ENCODE results near the gene RNF112. TPM values are rescaled to one million over a fixed set of nuclear protein-coding genes. Genes with fewer than 3 reads are reported as not detected.

The RNF112 gene
- total RNA-seq, result 3.0 and 4.3 TPM in 2 replicates

DNA sequence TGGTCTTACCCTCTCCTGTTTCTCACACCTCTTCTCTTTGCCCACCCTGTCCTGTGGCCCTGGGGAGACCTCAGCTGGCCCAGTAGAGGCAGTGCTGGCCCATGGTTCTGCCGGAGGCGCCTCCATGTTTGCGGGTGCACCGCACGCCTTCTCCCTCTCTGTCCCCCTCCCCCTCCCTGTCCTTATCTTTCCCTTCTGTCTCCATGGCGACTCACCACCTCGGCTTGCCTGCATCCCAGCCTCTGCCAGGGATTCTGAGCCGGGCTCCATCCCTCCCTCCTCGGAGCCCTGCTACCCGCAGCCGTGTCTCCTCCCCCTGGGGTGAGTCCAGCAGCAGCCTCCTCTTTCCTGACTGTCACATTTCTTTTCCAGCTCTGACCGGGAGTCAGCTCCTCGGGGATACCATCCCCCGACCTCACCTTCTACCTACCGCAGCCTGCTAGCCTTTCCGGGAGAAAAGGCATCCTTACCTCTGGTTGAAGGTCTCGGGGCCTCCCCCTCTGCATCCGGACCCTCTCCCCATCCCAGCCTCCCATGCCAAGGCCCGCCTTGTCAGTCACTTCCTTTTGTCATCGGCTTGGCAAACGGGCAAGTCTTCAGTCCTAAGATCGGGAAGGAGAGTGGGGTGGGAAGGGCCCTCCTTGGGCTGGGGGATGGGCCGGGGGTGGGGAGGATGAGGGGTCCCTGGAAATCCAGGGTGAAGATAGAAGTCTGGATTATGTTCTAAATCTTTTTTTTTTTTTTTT, at the start of gene RNF112:
Gene RNF112, plus strand, starts transcription at position 358 of the 746 bp plus-strand sequence. Its CDS starts 177 bp downstream, at position 535.

GRCh38 chr17:19362277-19363113, 48.5 kb upstream of the RNF112 start, which contains the start of gene B9D1:
Gene B9D1 (minus strand): TSS chr17:19362723. CDS start chr17:19362569, 154 bp downstream.

DNA sequence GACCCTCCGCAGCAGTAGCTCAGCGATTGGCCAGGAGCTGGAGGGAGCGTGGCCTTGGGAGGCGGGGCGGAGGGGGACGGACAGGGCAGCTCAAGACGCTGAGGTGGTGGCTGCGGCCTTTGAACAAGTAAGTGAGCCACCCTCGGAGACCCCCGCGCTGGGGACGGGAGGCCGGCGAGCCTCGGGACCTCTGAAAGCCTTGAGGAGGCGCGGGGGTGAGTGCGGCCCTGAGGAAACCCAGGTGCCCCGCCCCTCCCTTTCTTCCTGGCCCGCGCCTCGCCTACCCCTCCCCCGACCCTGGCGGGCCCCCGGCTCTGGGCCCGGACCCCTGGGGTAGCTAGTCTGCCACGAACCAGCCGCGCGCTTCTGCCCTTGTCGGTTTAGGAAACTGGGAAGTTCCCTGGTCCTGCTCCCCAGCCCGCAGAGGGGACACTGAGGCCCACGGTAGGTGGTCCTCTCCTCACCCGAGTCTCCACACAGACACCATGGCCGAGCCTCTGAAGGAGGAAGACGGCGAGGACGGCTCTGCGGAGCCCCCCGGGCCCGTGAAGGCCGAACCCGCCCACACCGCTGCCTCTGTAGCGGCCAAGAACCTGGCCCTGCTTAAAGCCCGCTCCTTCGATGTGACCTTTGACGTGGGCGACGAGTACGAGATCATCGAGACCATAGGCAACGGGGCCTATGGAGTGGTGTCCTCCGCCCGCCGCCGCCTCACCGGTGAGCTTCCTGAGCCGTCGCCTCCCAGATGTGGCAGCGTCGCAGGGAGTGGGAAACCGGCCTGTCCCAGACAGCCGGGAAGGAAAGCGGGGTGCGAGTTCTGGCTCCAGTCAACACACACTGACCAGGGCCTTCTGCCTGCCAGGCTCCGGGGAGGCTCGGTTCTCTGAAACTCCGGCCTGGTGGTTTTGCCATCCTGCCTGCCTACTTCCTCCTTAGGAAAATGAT, 32.3 kb upstream of the RNF112 start, which contains the start of gene MAPK7:
Gene MAPK7, plus strand, starts transcription at position 83 of the 945 bp plus-strand sequence. Its CDS starts 403 bp downstream, at position 486.

DNA sequence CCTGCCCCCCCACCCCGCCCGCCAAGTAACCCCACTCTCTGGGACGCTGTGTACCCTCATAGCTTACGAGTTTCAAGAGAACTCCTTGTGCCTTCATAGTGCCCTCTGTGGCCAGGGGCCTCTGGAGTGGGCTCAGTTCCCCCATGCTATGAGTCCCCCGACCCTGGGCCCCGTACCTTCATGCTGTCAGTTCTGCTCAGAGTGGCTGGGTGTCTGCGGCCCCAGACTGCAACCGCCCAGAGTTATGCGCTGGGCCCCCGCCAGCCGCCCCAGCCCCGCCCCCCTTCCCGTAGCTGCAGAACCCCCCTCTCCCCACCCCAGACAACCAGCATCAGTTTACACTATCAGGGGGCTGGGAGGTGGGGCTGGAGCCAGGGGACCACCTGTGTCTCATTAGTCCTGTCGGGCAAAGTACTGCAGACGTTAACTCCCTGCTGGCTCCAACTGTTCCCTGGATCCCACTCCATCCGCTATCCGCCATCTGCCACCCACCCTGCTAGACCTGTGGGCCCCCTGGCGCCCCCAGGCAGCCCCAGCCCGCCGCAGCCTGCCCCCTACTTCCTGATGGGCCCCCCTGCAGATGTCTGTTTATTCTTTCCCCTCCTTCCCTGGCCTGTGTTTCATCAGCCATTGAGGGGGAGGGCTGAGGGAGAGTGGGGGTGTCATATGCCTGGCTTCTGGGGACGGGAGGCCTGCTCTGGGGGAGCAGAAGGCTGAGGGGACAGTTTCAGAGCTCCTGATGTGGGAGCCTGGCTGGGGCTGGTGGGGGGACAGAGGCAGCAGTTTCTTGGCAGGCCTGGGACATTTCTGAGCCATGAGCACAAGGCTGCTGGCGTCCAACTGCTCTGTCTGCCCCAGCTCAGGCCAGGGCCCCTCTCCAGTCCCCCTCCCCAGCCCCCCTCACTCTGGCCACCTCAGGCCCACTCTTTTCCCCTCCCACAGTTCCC, 23.8 kb upstream of the RNF112 start, which contains the start of gene MFAP4:
Gene MFAP4, minus strand, starts transcription at position 217 of the 947 bp plus-strand sequence. Its CDS starts 35 bp downstream, at position 182.

Other genes starting within 250 kb of the RNF112 start
- gene EPN2, start 173.9 kb upstream of the RNF112 start, total RNA-seq, result 20.2 and 37.9 TPM in 2 replicates
- gene B9D1, start 48.5 kb upstream of the RNF112 start, total RNA-seq, result 45.8 and 49.8 TPM in 2 replicates
- gene MAPK7, start 32.7 kb upstream of the RNF112 start, total RNA-seq, result 15.8 and 41.5 TPM in 2 replicates
- gene MFAP4, start 24.0 kb upstream of the RNF112 start, total RNA-seq, result 73.0 and 114 TPM in 2 replicates
- 0.86 and 4.4 TPM in 2 replicates for gene SLC47A1, start 122.6 kb downstream of the RNF112 start, total RNA-seq
- 15.0 and 17.4 TPM in 2 replicates for gene ALDH3A2, start 237.5 kb downstream of the RNF112 start, total RNA-seq